Kidney tubule cell (primary cell): ENCODE measurements around the gene LONRF2.
"Not testable (repeated sequence)": the region's sequence is repeated elsewhere in the genome, so short reads cannot be mapped to it uniquely, and the experiment has no call there.

ENCODE experiments used
- DNase-seq: peaks from one replicate; pipeline ENCODE4 v3.0.0-alpha.2; 2018; ENCODE audit warnings: low spot score

LONRF2 gene

DNA sequence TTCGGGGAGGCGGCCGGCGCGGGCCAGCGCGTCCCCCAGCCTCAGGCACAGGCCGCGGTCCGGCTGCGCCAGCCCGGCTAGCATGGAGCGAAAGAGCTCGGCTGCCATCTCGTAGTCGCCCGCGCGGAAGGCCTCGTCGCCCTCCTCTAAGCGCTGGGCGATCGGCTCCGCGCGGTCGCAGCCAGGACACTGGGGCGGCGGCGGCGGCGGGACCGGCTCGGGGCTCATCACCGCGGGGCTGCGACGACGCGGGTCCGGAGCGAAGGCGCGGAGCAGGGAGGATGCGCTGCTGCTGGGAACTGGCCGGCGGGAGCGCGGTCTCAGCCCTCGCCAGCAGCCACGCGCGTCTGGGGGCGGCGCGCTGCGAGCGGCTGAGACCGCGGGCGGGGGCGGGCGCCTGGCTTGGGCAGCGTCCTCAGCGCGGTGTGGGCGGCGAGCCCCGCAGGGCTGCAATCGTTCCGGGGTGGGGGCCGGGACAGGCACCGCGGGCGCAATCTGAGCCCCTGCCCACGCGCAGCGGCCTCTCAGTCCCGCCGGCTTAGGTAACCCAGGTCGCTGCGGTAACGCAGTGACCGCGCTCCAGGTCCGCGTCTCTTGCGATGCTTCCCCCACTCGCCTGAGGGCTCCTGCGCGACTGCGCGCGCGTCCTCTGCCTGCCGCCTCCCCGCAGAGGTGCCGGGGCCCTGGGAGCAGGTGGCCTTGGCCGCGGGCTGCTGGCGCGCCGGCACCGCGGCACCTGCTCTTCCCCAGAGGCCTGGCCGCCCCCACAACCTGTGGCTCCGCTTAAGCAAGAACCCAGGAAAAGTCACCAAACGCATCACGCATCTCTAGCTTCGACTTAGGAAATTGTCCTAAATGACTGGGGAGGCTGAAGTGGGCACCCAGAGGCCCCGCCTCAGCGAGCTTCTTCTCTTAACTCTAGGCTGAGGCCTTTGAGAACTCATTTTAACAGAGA is at the start of gene LONRF2:
Gene LONRF2, minus strand, starts transcription at position 636 of the 955 bp plus-strand sequence. Its CDS starts 408 bp downstream, at position 228.
- DNase-seq: peak; percentile 35

DNA sequence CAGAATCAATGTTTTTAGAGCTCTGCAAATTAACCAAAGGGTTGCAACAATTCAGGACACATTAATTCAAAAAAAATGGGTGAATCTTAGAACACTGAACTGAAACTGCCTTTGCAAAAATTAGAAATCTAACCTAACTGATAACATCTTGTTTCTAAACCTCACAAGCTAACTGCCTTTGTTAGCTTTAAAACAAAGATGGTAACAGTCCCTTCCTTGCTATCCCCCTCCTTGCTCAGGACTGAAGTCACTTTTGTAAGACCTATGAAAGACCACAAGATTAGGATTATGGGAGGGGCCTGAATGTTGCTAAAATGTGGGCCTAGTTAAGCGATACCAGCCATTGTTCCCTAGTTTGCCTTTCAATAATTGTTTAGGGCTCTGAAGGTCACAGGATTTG is 44.9 kb upstream of the LONRF2 start:
- DNase-seq: no peak

DNA sequence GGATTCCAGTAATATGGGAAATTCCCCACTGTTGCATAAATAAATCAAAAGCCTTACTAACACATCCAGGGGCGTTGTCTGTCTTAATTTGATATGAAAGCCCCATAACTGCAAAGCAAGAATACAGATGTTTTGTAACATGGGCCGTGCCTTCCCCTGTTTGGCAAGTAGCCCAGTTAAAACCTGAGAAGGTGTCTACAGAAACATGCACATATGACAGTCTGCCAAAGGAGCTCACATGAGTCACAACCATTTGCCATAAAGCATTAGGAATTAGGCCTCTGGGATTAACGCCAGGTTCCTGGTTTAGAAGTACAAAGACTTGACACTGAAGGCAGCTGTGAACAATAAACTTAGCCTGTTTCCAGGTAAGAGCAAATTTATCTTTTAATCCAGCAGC is 43.1 kb upstream of the LONRF2 start:
- peak; percentile 88 for DNase-seq

- not testable (repeated sequence) for DNase-seq
These were observed 40.0 kb upstream of the LONRF2 start for GRCh38 chr2:100362269-100362668.

- DNase-seq: peak; percentile 14
These were observed 37.3 kb upstream of the LONRF2 start for GRCh38 chr2:100359576-100359975.

DNA sequence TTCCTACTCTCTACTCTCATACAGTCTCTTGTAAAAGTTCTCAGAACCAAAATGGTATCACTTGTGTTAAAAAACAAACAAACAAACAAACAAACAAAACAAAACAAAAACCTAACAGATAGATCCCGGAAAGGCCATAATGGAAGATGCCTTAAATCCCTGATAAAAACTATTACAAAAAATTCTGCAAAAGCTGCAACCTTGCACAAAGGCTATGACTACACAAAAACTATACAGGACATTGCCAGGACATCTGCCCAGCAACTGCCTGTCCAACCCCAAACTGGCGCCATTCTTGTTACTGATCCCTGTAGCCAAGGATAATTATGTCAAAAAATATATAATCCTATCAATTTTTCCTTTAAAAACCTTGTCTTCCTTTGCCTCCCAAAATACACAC is 36.3 kb upstream of the LONRF2 start:
- no peak for DNase-seq

- peak; percentile 75 for DNase-seq
These were observed 30.2 kb upstream of the LONRF2 start for GRCh38 chr2:100352521-100352920.

- DNase-seq: peak; percentile 82
These were observed 28.4 kb upstream of the LONRF2 start for GRCh38 chr2:100350661-100351185.

DNA sequence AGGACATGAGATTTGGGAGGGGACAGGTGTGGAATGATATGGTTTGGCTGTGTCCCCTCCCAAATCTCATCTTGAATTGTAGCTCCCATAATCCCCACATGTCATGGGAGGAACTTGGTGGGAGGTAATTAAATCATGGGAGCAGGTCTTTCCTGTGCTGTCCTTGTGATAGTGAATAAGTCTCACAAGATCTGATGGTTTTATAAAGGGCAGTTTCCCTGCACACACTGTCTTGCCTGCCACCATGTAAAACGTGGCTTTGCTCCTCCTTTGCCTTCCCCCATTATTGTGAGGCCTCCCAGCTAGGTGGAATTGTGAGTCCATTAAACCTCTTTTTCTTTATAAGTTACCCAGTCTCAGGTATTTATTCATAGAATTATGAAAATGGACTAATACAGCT is 22.8 kb upstream of the LONRF2 start:
- DNase-seq: not testable (repeated sequence)

DNA sequence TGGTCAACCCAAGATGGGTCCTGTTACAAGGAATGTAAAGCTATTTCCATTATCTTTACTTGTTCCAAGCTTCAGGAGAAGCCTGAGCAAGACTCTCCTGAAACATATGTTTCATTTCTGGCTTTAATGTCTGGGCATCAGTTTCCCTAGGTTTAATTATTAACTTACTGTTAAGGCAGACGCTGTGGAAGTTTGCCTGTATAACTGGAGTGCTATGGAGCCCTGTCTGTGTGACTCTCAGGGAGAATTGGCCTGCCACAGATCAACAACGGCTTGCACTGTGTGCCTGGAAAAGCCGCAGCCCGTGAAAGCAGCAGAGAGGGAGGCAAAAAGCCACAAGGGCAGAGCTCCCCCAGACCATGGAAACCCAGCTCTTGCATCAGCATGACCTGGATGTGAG is 22.1 kb upstream of the LONRF2 start:
- no peak for DNase-seq

DNA sequence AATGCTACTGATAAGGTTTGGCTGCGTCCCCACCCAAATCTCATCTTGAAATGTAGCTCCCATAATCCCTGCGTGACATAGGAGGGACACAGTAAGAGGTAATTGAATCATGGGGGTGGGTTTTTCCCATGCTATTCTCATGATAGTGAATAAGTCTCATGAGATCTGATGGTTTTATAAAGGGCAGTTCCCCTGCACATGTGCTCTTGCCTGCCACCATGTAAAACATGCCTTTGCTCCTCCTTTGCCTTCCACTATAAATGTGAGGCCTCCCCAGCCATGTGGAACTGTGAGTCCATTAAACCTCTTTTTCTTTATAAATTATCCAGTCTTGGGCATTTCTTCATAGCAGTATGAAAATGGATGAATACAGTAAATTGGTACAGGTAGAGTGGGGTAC is 20.2 kb upstream of the LONRF2 start:
- not testable (repeated sequence) for DNase-seq

DNA sequence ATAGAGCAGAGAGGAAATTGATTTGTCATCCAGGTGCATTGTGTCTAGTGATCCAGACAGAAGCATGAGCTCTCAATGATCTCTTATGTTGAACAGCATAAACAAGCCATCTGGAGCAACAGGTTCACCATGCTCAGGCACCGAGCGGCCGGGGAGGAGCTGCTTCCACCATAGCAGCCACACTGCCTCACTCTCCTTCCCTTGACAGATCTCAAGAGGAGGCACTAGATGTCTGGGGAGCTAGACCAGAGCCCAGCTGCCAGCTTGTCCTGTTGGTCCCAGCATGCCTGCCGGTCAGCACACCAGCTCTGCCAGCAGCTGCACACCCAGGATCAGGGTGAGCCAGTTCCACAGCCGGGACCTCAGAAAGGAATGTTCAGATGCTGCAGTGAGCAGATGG is 17.5 kb upstream of the LONRF2 start:
- DNase-seq: no peak

- DNase-seq: no peak
These were observed 12.6 kb upstream of the LONRF2 start for GRCh38 chr2:100334929-100335328.

DNA sequence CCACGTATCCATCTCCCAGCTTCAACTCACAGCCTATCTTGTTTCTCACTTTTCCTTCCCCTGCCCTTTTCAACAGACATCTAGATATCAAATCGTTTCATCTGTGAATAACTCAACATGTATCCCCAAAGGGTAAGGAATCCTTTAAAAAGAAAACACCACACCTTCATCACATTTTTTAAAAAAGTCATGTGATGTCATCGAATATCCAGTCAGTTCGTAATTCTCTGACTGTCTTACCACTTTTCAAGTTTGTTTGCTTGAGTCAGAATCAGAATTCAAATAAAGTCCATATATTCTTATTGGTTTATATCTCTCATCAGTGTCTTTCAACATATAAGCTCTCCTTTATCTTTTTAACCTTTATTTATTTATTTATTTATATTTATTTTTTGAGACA is 5.4 kb upstream of the LONRF2 start:
- DNase-seq: no peak

DNA sequence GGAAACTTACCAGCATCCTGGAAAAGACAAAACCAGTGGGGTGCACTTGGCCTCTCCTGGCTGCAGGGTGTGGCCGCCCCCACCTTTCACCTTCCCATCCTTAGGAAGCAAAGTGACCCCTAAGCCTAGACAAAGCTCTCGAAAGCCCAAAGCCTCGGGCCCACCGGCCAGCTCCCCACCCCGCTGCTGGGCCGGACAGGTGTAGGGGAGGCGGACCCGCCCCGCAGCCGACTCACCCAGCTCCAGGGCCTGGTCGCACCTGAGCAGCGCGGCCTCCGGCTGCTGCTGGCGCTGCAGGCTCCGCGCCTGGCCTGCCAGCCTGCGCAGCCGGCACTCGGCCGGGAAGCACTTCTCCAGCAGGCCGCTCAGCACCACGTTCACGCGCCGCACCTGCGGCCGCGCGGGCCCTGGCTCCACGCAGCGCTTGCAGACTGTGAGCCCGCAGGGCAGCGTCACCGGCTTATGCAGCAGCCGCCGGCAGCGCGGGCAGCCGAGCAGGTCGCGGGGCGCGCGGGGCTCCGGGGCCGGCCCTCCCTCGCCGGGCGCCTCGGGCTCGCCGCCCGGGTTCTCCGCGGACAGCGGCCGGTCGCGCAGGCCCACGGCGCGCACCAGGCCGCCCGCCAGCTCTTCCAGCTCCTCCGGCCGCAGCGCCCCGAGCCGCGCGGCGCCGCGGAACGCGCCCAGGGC is 979 bp downstream of the LONRF2 start:
- DNase-seq: peak; percentile 73

- DNase-seq: peak; percentile 2
These were observed 1.6 kb downstream of the LONRF2 start for GRCh38 chr2:100320547-100321178.

DNA sequence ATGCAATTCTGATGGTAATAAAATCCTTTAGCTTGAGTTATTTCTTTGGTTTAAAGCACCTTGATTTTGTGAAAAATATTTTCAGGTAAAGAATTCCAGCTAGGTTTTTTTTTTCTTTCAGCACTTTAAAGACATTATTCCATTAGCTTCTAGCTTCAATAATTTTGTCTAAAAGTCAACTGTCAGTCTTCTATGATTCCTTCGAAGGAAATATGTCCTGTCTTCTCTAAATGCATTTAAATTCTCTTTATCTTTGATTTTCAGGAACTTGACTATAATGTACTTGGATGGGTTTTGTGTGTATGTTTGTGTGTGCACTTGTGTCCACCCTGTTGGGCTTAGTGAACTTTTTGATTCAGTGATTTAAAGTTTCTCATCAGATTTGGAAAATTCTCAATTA is 4.7 kb downstream of the LONRF2 start:
- no peak for DNase-seq

DNA sequence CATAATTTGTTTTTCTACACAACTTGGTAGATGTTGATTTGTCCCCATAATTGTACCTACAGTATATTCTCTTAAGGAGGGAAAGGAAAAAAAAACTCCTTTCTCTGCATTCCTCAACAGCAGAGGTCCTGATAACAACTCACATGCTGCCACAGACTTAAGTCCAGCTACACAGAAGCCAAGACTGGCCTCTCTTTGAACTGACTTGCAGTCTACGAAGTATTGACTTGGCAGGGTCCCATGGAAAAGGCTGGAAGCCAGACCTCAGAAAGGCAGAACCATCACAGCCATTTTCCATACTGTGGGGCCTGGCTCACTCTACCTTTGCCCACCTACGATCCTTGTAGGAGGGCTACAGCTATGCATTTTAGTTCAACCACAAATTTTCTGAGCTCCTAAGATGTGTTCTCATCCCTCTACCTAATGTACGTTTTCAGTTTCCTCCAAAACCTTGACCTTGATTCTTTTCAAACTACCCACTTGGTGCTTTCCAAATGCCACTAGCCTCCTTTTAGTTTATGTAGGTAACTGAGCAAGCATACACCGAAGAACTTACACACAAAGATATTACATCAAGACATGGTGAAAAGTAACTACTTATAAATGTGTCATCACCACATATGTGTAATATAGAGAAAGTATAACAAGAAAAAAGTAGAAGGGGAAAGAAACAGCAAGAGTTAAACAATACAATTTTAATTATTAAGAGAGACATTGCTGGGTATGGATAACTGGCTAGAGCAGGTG is 12.2 kb downstream of the LONRF2 start:
- DNase-seq: no peak

DNA sequence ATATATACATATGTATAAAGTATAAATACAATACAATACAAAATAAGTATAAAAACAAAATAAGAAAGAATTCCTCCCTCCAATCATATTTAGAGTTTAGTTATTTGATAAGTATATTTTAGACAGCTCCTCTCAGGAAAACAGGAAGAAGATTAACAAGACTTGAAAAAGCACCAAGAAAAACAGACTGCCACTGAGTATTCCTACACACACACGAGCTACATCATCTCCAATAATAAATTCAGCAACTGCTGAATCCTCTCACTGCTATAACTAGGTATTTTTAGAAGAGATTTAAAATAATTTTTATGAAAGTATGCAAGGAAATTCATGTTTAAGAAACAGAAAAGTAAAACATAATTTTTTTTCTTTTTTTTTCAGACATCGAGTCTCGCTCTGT is 13.0 kb downstream of the LONRF2 start:
- DNase-seq: no peak

GRCh38 chr2:100303744-100304143 is 18.6 kb downstream of the LONRF2 start:
- DNase-seq: no peak

GRCh38 chr2:100302585-100302892 is 19.8 kb downstream of the LONRF2 start:
- no peak for DNase-seq
